Vagina (tissue), 2 donors: Measurements from ENCODE around the gene MTMR8.

Source experiments
- POLR2AphosphoS5 ChIP-seq, 2 donors: sonication (generic); formaldehyde crosslinking; IDR thresholded peaks; one replicate each; pipeline ENCODE4 v1.9.0; 2017; ENCODE audit warnings: antibody characterized with exemption in 2 of 2, mild to moderate bottlenecking in 2 of 2, low read depth in 1 of 2; ENCODE audit not compliant: insufficient read depth in 1 of 2
- TF ChIP-seq, protein P1 (sequence below), 3 experiments: fragments of 450-650 bp in 2 of 3; fragments of 200-600 bp in 1 of 3; sonication (generic) in 1 of 3; IDR thresholded peaks; one replicate each; pipeline ENCODE4 v1.5.1; 2017 to 2019; ENCODE audit warnings: antibody characterized with exemption in 3 of 3, mild to moderate bottlenecking in 2 of 3, moderate library complexity in 2 of 3

- TF ChIP-seq, protein P1, sequence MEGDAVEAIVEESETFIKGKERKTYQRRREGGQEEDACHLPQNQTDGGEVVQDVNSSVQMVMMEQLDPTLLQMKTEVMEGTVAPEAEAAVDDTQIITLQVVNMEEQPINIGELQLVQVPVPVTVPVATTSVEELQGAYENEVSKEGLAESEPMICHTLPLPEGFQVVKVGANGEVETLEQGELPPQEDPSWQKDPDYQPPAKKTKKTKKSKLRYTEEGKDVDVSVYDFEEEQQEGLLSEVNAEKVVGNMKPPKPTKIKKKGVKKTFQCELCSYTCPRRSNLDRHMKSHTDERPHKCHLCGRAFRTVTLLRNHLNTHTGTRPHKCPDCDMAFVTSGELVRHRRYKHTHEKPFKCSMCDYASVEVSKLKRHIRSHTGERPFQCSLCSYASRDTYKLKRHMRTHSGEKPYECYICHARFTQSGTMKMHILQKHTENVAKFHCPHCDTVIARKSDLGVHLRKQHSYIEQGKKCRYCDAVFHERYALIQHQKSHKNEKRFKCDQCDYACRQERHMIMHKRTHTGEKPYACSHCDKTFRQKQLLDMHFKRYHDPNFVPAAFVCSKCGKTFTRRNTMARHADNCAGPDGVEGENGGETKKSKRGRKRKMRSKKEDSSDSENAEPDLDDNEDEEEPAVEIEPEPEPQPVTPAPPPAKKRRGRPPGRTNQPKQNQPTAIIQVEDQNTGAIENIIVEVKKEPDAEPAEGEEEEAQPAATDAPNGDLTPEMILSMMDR (IDR thresholded peaks at IDR 0.05): no peak
- no peak for TF ChIP-seq POLR2AphosphoS5 (IDR thresholded peaks at IDR 0.05; ENCODE audit: insufficient read depth in 1 of 2, low read depth in 1 of 2)
Observed at GRCh38 chrX:64427281-64427680, 32.0 kb upstream of the MTMR8 start.
